NCI-H2029 treated with DMSO at 0.1 percent for 48 hours (cell line): ENCODE results near the gene SKP1.
A peak's percentile ranks its signal among the peaks of the same experiment; 100 is the strongest.

ENCODE experiments used
- DNase-seq: peaks from one replicate; lab custom pipeline; 2025; lab: John Stamatoyannopoulos, UW

Gene SKP1

DNA sequence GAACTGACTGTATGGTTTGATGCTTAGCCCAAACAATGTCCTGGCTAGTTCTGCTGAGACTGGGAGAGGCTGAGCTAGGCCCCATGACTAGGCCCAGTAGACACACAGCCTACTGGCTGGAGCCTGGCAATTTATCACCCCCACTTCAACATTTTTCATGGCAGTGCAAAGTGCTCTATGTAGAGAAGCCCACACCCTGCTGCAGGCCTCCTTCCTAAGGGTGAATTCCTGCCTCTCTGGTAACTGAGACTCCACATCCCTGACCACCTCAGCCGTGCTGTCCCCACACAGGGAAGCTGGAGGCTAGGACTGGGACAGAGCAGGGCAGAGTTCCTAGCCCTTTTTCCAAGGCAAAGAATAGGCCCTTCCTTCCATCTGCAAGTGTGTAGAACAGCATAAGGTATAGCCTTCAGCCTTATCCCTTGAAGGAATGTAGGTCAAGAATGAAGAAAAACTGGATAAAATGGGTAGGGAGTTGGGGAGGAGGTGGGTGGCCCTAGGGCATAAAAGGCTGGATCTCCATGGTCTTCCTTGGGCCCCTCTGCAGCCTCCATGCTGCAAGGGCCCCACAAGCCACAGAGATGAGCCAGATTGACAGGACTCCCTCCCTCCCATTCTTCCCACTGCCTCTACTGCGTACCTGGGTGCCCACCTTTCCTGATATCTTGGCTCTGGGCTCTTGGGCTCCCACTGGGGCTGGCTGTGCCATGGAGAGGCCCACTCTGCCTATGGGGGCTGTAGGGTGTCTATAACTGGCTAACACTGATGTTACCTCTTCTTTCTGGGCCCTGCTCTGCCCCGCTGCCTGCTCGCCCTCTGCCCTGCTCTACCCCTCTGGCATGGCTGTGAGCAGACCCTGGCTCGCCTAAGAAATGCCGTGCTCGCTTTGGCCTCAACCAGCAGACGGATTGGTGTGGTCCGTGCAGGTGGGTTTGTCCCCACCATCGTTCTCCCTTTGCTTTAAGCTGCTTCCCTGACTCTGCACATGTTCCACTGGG is 32.5 kb downstream of the SKP1 start:
- no peak for DNase-seq

DNA sequence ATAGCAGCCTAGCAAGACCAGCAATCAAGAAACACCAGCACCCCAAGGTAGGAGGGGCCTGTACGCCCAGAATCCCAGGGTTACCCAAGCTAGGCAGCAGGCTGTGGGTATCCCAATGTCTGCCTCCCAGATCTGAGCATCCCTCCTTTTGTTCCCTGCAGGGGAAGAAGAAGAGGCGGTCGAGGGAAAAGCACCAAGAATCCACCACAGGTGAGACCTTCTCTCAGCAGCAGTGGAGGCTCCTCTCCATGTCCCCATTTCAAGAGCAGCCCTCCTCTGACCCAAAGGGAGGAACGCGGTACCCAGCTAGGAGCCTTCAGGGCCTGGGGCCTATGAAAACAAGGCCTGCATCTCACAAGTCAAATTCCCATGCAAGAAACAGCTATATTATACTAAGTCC is 33.3 kb downstream of the SKP1 start:
- DNase-seq = no peak

DNA sequence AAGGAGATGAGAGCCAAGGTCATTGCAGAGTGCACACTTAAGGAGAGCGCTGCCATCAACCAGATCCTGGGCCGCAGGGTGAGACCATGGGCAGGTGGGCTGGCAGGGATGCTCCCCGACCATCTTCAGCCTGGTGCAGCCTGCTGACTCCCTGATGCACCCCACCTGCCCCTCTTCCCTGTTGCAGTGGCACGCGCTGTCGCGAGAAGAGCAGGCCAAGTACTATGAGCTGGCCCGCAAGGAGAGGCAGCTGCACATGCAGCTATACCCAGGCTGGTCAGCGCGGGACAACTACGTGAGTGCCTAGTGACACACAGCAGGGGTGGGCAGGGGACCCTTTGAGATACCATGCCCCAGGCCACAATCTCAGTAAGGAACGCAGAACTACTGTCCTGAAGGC is 33.9 kb downstream of the SKP1 start:
- DNase-seq = no peak

DNA sequence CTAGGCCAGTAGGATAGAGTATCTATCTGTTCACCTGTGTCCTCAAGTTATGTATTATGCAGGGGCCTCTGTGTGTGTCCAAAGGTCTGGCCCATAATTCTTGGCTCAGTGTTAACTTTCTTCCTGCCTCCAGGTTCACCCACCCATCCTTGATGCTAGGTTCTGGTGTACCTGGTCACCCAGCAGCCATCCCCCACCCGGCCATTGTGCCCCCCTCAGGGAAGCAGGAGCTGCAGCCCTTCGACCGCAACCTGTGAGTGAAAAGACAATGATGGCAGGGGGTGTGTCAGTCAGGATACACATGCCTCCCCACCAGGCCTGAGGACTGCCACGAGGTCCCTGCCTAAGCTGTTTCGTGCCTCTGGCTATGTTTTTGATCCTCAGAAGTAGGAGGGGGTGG is 34.7 kb downstream of the SKP1 start:
- DNase-seq = no peak

DNA sequence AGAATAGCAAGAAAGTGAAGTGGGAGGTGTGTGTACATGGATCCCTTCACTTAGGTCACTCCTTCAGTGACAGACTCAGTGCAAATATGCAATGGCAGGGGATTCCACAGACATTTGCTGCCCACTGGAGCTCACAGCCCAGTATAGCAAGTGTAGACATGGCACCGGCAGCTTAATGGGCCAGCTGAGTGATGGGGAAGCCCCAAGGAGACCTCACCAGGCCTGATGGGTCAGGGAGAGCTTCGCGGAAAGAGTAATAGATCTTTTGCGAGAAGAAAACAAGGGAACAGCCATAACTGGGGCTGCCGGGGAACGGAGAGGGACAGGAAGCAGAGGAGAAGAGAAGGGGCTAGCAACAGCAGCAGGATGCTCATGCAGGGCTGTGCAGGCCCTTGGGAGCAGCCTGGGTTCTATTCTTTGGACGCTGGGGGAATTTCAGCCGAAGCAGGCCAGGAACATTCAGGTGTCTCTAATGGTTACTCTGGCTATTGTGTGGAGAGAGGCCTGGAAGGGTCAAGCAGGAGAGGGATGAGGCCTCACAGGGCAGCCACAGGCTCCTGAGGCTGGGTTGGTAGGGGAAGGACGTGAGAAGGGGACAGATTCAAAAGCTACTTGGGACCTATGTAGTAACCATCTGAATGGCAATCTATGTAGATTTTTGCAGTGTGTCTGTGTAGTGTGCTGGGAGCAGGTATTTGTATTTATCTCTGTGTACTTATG is 35.3 kb downstream of the SKP1 start:
- DNase-seq = no peak

DNA sequence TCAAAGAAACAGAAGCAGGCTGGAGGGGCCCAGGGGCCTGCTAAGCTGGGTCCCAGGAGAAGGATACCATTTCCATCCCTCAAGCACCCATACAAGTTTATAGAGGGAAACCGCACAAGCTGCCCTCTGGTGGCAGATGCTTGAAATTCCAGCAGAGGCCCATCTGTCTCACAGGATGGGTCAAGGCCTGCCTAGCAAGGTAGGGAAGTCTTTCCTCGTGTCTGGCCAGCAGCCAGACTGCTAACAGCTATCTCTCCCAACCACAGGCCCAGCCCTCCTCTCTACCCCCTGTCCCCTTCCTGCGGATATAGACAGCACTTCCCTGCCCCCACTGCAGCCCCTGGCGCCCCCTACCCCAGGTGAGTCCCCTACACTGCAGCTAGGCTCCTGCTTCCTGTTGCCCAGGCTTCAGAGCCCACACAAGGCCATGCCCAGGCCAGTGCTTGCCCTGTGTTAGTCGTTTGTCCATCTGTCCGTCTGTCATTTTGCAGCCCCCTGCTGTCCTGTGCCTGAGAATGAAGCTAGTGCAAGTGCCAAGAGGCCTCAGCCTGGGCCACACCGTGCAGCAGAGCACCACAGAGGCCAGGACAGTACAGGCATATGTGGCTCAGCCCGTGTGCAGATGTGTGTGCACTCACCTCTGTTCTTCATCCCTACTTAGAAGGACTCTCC is 36.1 kb downstream of the SKP1 start:
- DNase-seq = peak; percentile 25

DNA sequence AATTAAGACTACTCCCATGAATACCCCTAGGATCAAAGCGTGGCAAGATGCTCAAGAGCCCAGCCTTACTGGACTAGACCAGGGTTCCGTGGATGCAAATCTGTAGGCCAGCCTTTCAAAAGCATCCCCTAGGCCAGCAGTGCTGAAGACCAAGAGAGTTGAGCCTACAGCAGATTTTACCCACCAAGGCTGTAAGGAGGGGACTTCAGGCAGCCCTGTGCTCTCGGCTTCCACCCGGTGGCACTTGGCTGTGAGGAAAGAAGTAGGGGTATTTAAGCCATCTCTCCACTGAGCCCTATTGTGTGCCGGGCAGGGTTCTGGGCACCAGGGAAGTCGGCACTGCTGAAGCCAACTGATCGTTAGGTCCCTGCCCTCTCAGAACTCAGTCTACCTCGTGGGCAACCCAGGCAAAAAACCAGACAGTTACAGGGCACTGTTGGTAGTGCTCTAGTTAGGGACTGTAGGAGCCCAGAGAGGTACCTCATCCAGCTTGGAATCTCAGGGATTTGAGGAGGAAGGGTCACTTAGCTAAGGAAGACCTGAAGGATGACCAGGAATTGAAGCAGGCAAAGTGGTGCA is 36.8 kb downstream of the SKP1 start:
- no peak for DNase-seq

DNA sequence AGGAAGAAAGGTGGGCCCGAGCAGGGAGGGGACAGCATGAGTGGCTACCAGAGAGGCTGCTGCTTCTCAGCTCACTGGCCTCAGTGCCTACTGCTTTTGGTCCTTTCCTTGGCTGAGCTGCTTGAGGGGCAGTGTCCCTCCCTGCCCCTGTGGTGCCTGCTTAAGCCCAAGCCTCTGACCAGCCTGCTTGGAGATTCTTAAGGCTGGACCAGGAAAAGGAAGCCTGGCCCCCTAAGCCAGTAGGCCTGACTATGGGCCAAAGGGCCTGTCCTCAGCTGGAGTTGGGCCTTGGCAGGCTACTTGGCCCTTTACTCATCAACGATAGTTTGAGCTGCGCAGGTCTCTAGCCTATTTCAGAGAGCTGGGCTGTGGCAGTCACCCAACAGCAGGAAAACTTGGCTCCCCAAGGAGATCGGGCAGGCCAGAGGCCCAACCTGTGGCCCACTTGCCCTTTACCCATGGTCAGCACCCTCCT is 37.3 kb downstream of the SKP1 start:
- no peak for DNase-seq

DNA sequence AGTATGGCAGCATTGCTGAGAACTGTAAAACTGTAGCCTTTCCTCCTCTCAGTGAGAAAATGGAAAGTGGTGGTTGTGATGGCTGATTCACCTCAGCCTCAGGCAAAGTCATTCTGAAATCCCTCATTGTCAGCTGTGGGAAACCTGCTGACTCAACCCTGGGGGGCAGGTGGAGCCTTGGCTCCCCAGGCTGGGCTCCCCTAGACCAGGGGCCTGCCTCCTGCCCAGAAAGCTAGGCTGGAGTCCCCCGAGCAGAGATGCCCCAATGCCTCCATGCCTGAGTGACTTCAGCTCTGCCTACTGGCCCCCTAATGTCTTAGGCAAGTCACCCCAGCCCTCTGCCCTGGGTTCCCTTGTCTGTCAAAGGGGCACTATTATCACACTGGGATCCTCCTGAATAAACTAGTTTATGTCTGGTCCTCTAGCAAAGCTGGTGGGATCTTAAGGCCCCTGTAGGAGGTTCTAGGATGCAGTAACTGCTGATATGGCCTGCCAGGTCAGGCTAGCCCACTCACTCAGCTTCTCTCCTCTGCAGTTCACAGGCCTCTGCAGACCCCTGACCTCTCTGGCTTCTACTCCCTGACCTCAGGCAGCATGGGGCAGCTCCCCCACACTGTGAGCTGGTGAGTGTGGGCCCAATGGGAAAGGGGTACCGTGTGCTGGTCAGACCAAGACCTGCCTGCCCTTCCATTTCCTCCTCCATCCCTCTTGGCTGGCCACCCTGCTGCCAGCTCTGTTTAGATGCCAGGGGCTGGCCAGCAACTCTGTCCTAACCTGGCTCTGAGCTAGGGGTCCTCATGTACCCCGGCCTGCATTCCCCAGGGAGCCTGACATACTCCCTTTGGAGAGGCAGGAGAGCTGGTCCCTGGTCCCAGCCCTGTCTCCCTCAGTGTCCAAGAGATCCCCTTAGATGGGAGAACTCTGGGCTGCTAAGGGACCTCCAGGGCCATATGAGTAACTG is 38.1 kb downstream of the SKP1 start:
- no peak for DNase-seq

DNA sequence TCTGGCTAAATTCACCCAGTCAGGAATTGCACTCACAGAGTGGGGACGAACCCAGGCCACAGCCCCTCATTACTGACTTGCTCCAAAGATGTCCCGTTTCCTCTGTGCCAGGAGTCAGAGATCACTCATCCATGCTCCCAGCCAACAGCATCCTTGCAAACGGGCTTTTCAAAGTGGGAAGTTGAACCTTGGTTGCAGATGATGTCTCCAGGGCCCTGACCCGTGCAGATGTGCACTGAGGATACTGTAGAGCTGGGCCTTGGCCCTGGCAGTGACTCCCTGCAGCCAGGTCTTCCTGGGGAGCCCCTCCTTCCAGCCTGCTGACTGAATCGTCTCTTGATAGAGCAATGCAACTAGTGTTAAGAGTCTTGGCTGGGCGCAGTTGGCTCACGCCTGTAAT is 40.0 kb downstream of the SKP1 start:
- DNase-seq = no peak

DNA sequence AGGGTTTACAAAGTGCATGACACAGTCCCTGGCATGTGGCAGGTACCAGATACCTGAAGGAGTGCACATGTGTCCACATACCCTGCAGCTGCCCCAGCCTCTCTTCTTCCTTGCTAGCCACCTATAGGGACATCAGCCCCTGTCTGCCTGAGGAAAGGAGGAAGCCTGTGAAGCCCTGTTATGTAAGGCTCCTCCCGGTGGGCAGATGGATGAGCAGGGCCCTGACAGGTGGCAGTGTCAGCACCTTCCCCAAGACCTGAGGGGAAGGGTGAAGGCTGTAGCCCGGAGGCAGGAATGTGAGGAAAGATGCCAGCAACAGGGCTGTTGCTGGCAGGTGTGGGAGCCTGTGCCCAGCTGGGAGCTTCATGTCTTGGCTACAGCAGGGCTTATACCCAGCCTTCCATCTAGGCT is 40.5 kb downstream of the SKP1 start:
- no peak for DNase-seq

DNA sequence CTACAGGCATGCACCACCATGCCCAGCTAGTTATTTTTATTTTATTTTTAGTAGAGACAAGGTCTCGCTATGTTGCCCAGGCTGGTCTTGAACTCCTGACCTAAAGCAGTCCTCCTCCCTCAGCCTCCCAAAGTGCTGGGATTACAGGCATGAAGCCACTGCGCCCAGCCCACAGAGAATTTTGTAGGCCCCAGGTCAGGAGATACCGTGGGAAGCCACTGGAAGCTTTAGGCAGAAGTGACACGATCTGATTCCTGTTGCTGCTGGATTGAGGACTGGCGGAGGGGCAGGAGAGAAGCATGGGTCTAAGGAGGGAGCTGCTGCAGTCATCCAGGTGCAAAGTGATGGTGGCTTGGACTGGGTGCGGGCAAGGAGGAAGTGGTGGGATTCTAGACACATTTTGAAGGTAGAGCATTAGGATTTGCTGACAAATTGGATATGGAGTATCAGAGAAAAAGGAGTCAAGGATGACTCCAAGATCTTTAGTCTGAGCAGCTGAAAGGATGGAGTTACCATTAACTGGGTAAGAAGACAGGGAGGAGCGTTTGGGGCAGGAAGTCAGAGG is 41.6 kb downstream of the SKP1 start:
- no peak for DNase-seq

DNA sequence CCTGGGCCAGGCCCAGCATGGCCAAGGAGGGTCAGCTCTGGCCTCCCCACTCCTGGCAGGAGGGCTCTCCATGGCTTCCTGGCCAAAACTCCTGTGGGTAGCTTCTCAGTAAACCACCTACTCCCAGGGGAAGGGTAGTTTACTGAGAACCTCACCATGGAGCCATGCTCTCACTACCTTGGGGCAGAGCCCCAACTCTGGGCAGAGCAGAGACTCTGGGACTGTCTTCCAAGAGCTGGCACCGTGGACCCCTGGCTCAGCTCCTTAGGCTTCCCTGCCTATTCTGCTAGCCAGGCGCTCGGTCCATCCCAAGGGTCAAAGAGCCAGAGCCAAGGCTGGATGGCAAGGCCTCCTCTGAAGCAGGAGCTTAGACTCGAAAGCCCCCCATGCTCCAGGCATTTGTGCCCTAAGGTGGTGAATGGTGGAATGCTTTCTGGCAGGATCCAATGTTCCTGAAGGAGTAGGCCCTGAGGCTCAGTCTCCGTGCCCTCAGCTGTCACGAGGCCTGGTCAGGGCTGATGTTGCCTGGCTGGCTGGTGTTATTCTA is 42.7 kb downstream of the SKP1 start:
- no peak for DNase-seq

DNA sequence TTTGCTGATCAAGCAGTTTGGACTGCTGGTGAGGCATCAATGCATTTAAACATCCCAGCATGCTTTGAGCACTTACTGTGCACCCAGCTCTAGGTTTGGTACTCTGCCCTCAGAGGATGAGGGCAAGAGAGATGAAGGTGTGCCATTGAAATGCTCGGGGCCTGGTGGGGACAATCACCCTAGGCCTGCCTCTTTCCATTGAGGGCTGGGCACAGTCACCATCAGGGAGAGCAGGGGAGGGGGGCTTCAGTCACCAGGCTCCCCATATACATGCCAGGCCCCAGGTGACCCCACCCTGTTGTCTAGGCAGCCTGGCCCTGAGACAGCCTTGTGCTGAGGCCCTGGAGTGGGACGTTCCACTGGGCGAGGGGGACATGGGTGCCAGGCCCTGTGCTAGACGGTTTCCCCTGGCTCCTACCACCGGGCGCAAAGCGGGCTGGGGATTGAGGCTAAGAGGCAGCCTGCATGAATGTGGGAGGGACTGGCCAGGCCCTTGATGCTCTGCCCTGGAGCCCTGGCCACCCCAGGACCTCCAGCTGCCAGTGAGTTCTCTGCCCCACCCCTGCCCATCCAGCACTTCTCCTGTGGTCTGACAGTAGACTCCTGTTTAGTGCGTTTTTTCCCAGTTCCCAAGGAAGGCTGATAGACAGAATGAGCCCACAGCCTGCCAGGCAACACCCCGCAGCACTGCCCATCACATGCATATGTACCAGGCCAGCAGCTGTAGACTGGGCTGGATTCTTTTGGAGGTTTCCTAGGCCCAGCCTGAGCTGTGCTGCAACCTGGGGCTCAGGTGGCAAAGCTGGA is 43.4 kb downstream of the SKP1 start:
- DNase-seq = no peak

DNA sequence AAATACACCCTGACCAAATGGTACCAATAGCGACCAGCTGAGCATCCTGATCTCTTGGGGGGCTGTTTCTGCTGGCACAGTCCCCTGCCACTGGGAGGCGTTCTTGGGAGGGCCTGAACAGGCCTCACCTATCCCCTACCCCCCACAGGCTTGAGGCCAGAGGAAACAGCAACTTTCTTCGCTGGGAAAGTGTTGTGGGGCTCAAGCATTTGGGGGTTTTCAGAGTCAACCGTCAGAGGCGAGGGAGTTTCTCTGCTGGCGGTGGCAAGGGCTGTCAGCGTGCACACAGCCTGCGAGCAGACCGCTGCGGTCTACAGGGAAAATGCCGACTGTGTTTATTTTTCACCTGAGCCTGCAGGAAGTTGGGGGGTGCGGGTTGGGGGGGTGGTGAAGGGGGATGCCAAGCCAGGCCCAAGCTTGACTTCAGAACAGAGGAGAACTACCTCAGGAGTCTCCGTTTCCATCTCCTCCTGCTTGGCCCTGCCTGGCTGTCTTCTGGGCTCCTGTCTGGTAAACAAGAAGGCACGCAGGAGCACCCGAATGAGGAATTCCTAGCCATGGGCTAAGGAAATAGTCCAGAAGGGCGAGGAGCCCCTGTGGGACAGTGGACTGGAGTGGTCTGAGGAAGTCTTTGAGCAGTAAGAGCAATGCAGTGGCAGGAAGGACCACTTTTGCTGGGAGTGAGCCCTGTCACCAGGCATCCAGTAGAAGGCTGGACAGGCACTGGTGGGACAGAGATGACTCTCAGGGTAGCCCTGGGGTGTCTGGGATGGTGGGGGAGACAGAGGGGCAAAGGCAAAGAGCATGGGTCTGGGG is 44.2 kb downstream of the SKP1 start:
- no peak for DNase-seq

DNA sequence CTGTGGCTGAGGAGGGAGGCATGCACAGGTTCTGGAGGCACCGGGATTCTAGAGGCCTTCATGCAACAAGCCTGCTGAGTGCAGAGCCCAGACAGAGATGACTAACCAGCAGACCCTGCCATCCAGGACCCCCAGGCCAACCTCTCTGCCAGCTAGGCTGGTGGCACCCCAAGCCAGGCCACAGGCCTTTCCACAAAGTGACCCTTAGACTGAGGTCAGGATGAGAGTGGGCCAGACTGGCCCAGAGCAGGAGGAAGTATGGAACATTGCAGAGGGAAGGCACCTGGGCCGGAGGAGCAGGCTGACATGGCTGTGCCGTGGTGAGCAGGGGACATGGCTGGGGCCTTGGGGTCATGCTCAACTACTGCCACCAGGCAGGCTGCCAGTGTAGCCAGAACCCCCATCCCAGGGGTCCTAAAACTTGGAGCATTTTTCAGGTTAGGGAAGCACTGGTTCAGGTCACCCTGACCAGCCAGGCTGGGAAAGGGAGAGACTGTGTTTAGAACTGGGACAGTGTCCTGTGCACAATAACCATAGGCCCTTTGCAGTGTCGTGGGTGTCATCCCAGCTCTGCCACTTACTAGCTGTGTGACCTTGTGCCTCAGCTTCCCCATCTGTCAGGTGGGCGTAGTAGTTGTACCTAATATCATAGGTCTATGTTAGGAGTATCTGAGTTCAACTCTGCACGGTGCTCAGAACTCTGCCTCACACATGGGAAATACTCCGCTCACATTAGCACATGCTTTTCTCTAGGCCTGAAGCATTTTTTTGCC is 45.0 kb downstream of the SKP1 start:
- no peak for DNase-seq

DNA sequence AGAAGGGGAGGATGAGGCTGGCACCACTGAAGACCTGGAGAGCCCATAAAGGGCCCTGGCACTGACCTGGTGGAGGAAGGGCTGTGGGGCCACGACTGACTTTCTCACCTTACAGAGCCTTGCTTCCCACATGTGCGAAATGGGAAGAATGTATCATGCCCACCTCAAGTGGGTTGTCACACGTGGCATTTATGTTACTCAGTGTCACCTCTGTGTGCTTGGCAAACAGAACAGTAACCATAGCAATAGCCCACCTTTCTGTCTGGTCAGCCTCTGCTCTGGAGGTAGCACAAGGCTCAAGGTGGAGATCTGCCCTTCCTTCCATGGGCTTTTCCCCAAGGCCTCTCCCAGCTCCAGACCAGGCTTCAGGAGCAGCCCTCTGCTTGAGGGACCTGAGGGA is 45.6 kb downstream of the SKP1 start:
- DNase-seq = no peak
